ENCODE results near the gene PAX8.

GRCh38 chr2:113278073-113278741, 514 bp downstream of the PAX8 start:
- TF ChIP-seq, protein P1, sequence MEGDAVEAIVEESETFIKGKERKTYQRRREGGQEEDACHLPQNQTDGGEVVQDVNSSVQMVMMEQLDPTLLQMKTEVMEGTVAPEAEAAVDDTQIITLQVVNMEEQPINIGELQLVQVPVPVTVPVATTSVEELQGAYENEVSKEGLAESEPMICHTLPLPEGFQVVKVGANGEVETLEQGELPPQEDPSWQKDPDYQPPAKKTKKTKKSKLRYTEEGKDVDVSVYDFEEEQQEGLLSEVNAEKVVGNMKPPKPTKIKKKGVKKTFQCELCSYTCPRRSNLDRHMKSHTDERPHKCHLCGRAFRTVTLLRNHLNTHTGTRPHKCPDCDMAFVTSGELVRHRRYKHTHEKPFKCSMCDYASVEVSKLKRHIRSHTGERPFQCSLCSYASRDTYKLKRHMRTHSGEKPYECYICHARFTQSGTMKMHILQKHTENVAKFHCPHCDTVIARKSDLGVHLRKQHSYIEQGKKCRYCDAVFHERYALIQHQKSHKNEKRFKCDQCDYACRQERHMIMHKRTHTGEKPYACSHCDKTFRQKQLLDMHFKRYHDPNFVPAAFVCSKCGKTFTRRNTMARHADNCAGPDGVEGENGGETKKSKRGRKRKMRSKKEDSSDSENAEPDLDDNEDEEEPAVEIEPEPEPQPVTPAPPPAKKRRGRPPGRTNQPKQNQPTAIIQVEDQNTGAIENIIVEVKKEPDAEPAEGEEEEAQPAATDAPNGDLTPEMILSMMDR (IDR thresholded peaks at IDR 0.05) = no peak
- TF ChIP-seq POLR2A (IDR thresholded peaks at IDR 0.05; ENCODE audit: low read depth) = no peak
- TF ChIP-seq EP300 (IDR thresholded peaks at IDR 0.05) = no peak
- TF ChIP-seq POLR2AphosphoS5 (IDR thresholded peaks at IDR 0.05) = no peak
